Renal pelvis (tissue), 12 donors: ENCODE results near the gene CACNB1. TPM values are rescaled to one million over a fixed set of nuclear protein-coding genes. Genes with fewer than 3 reads are reported as not detected.

Experiments used
- DNase-seq: peaks from one replicate; pipeline ENCODE4 v3.0.0-alpha.2; 2013
- long read RNA-seq, 16 experiments: transcript quantifications; one replicate each; lab custom pipeline, GENCODE V29; 2026
- polyA plus RNA-seq, 3 donors: library from polyadenylated mRNA; unstranded; fragments of 120-200 nt; gene quantifications; one replicate each; pipeline ENCODE4 v1.2.1, GENCODE V29; 2013; ENCODE audit not compliant: insufficient read length in 3 of 3

The CACNB1 gene
- 10 to 100 TPM in 2 of 3 donors, 1 to 10 TPM in 1; 8.2 to 15.9 (median 14.7) TPM for polyA plus RNA-seq
- long read RNA-seq, donor 1: 0 reads
- long read RNA-seq, donor 2, partial matches to known transcripts: 5 of 5 reads
- long read RNA-seq, donor 2, other reads (novel, unspliced or antisense): 0 of 5 reads
- long read RNA-seq, donor 3, partial matches to known transcripts: 1,858 of 3,492 reads
- long read RNA-seq, donor 3, other reads (novel, unspliced or antisense): 1,633 of 3,492 reads
- long read RNA-seq, donor 4, partial matches to known transcripts: 2,450 of 4,986 reads
- long read RNA-seq, donor 4, other reads (novel, unspliced or antisense): 2,536 of 4,986 reads
- long read RNA-seq, donor 5: 0 reads
- long read RNA-seq, donor 6, partial matches to known transcripts: 0 of 2 reads
- long read RNA-seq, donor 6, other reads (novel, unspliced or antisense): 0 of 2 reads
- long read RNA-seq, donor 7: 0 reads
- long read RNA-seq, donor 8: 0 reads
- long read RNA-seq, donor 9, partial matches to known transcripts: 2,504 of 4,834 reads
- long read RNA-seq, donor 9, other reads (novel, unspliced or antisense): 2,330 of 4,834 reads
- long read RNA-seq, donor 10, partial matches to known transcripts: 2,801 of 4,377 reads
- long read RNA-seq, donor 10, other reads (novel, unspliced or antisense): 1,576 of 4,377 reads
- long read RNA-seq, donor 11: 0 reads
- long read RNA-seq, donor 12, partial matches to known transcripts: 2,704 of 5,144 reads
- long read RNA-seq, donor 12, other reads (novel, unspliced or antisense): 2,438 of 5,144 reads
- long read RNA-seq, donor 13: 0 reads
- long read RNA-seq, donor 14: 0 reads
- long read RNA-seq, donor 15: 0 reads
- long read RNA-seq, donor 16, partial matches to known transcripts: 2,521 of 4,461 reads
- long read RNA-seq, donor 16, other reads (novel, unspliced or antisense): 1,938 of 4,461 reads

DNA sequence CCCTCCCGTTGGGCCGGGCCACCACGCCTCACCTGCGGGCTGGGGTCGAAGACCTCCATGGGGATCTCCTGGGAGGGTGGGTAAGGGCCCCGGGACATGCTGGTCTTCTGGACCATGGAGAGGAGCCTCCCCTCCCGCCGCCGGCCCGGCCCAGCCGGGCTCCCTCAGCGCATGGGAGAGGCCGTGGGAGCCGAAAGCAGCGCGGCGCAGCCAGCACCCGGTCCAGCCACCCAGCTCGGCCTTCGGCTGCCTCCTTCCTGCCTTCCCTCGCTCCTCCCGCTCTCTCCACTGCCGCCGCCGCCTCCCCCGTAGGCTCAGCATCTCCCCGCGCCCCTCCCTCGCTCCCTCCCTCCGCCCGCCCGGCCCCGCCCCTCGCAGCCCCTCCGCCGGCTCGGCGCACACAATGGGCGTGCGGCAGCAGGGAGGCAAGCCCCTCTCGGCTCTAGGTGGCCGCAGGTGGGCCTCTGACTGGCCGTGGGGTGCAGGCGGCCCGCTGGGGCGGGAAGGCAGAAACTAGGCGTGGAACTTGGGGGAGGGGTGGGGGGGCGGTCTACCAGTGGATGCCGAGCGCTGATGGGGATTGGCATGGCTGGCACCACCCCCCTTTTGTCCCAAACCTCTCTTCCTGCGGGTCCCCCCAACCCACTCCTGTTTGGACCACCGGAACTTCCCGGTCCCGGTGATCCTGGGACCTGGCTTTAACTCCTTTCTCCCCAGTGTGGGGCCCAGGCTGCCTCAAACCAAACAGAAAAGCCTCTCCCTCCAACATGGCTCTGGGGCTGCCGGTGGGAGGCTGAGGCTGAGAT is at the start of gene CACNB1:
TSS of gene CACNB1 (minus strand) at position 290 of the 806 bp plus-strand sequence. CDS start at position 116, 174 bp downstream.
- DNase-seq: peak; percentile 82

DNA sequence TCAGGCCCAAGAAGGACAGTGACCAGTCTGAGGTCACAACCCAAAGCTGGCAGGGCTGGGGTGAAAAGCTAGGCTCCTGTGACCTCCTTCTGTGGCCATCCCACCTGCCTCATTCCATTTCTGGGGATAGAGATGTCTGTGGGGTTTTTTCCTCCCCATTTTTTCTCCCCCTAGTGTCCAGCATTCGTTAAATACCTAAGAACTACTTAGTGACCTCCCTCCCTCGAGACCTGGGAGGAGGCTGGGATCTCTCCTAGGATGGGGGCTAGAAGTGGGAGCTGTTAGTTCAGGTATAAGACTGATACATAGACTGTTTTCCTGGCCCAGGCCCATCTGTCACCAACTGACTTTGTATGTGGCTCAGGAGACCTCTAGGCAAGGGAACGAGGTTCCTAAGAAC is 48.8 kb upstream of the CACNB1 start:
- DNase-seq: no peak

- DNase-seq: peak; percentile 83
Observed at GRCh38 chr17:39244600-39245570, 47.4 kb upstream of the CACNB1 start.

DNA sequence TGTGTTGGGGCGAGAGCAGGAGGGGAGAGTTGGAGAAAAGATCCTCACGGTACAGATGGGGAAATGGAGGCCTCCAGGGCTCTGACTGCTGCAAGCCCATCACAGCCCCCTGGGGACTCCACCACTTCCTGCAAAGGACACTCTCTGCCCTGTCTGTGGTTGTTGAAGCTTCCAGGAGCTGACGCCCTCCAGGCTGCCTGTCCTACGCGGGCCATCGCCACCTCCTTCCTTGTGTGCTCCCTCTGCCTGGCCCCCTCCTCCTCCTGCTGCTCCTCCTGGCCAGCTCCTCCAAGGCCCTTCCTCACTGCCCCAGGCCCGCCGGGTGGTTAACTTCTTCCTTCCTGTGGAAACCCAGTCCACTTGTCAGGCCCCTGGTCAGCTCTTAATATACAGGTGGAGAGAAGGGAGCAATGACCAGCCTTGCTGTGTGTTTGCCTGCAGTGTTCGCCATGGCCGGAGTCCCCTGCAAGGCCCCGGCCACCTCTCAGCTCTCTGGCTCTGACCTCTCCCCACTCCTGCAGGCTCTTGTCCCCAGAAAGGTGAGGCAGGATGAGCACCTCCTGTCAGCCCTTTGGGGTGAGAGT is 46.6 kb upstream of the CACNB1 start:
- no peak for DNase-seq

GRCh38 chr17:39243155-39243554 is 45.7 kb upstream of the CACNB1 start:
- no peak for DNase-seq

- no peak for DNase-seq
Observed at GRCh38 chr17:39240631-39241030, 43.2 kb upstream of the CACNB1 start.

DNA sequence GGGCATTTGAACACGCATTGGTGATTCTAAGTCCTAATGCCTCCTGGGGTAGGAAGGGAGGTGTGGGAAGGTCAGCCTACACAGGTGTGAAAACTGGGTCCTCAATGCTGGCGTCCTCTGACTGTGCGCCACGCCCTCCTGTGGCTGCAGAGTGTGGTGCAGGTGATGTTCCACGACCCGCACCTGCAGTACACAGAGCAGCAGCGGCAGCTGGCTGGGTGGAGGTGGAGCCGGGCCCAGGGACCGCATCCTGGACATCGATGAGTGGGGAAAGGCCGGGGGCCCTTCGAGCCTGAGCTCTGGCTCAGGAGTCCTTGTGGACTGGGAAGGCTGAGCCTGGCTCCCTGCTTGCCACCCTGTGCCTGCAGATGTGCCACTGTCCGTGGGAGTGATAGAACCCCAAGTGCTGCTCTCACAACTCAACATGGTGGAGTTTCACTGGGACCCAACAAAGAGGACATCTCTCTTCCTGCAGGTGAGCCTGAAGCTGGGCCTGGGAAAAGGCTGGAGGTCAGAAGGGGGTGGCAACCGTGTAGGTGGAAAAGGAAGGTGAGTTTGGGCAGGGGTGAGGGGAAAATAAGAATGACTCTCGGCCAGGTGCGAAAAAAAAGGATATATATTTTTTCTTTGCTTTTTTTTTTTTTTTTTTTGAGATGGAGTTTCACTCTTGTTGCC is 42.3 kb upstream of the CACNB1 start:
- DNase-seq: no peak

GRCh38 chr17:39238311-39238972 is 41.0 kb upstream of the CACNB1 start:
- no peak for DNase-seq

DNA sequence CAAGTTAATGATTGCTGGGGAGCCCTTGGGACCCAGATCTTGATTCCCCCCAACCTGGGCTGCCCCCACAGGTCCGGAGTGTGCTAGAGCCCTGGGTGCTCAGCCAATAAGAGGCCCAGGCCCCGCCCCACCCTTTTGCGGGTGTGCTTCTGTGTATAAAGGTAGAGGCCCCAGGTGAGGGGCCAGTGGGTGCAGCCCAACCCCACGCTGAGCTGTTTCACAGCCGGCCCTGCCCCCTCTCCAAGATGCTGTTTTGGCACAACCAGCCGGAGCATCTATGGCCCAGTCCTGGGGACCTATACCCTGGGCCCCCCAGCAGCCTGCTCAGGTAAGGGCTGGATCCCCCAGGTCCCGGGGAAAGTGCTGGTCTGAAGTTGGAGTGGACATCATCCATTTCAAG is 40.1 kb upstream of the CACNB1 start:
- DNase-seq: no peak

- no peak for DNase-seq
Observed at GRCh38 chr17:39236981-39237441, 39.5 kb upstream of the CACNB1 start.

- no peak for DNase-seq
Observed at GRCh38 chr17:39236450-39236927, 39.0 kb upstream of the CACNB1 start.

DNA sequence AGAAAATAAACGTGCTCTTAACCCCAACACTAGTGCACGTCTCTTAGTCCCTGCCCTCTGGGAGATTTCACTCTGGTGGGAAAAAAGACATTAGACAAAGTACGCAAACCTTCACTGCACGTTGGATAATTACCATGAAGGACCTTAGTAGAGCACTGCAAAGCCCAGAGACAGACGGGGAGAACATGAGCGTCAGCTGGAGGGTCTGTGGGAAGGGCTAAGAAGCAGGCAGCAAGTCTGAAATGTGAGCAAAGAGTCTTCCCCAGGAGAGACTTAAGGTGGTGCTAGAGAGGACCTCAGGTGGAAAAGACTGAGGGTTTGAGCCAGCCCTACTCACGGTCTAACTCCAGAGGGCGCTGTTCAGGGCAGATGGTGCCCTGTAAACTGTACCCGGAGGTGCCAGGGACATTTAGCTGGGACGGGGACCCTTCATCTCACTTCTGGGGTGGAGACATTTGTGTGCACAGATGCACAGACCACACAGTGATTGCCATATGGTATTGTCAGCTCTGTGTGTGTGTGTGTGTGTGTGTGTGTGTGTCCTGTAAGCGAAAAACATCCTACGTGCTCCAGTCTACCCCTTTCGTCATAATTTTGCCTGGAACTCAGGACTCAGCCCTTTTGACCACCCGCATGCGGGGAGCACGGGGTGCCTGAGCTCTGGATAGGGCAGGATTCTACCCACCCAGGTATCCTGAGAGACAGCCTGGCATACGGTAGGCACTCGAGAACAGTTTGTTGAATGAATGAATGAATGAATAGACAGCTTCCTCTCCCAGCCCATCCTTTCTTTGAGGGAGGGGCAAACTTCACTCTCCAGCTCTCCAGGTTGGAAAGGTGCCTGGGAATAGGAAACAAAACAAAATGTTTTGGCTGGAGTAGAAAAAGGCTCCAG is 38.3 kb upstream of the CACNB1 start:
- peak; percentile 58 for DNase-seq

DNA sequence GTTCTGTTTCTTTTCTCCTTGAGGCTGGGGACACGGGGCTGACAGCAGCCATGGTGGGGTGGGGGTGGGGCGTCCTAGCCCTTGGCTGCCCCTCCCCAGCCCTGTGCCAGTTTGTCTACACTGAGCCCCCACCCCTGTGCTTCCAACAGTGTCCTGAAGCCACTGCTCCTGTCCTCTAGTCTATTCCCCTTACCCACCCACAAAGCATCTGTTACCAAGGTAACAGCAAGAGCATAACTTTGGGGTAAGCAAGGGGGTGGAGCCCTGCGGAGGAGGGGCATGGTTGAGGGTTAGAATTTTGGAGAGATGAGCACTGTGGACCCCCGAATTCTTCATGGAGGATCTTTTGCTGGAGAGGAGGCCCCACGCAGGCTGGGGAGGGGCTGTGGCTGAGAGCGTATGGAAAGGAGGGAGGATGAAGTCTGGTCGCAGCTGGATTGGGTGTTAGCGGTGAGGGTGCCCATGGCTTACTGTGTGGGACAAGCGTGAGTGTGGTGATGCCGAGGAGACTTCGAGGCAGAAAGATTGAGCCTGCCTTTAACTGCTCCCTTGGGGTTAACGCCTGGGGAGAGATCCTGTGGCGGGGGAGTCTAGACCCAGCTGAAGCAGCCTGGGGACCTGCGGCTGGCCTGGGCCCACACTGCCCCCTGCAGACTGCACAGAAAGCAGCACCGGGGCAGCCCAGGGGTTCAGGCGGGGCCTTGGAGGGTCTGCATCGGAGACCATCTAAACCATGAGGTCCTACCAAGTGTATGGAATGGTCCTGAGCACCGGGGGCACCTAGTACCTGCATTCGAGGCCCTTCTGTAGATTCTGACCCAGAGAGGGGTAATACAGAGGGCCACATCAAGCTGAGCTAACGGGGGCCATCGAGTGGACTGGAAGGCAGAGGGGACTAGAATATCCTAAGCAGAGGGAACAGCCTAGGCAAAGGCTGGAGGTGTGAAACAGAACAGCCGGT is 34.4 kb upstream of the CACNB1 start:
- no peak for DNase-seq

GRCh38 chr17:39231091-39231561 is 33.7 kb upstream of the CACNB1 start:
- no peak for DNase-seq

- DNase-seq: no peak
Observed at GRCh38 chr17:39230361-39230760, 32.9 kb upstream of the CACNB1 start.

DNA sequence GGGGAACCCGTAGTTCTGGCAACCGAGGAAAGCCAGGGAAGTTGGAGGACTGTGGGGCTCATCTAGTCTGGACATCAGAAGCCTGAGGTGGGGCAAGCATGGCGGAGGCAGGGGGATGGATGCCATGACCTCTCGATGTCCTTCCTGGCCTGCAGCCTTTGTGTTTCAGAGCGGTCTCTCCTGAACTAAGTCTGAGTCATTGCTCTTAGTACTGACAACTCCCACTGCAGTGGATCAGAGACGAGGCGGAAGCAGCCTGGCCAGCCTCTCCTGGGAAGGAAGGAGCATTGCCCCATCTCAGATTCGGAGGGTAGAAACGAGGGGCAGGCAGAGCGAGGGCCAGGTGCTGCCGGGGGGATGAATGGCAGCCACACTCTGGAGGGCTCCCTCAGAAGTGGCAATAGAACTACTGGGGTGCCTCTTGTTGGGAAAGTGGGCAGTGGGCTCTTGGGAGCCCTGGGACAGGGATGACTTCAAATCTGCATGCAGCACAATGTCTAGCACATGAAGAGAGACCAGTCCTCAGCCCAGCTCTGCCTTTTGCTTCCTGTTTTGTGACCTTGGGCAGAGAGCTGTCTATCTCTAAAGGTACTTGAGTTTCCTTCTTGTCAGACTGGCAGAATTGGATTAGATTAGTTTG is 31.9 kb upstream of the CACNB1 start:
- no peak for DNase-seq
